ENCODE results near the gene DNASE2B.

Gene DNASE2B

GRCh38 chr1:84426376-84426775 lies 28.1 kb downstream of the DNASE2B start:
- H4K20me1 ChIP-seq (ENCODE audit: insufficient read depth): no peaks in the 10 kb centered on the region
- H3K27me3 ChIP-seq (ENCODE audit: insufficient read depth, low read depth): no peaks in the 10 kb centered on the region
- TF ChIP-seq CTCF (conservative IDR thresholded peaks at IDR 0.05; ENCODE audit: low read depth, low read length): no peak
- H2AFZ ChIP-seq (ENCODE audit: low read depth): no peak overlapping the region
- H3K9ac ChIP-seq: no peak overlapping the region
- no peaks in the 10 kb centered on the region for H3K36me3 ChIP-seq (ENCODE audit: insufficient read depth)
- no peak overlapping the region for H3K4me3 ChIP-seq (IDR thresholded peaks at IDR 0.05; ENCODE audit: insufficient read depth, low read depth, low read length)
- no peak overlapping the region for H3K4me2 ChIP-seq
- H3K4me1 ChIP-seq (ENCODE audit: low read depth, poor library complexity, severe bottlenecking): no peaks in the 10 kb centered on the region
- no peaks in the 10 kb centered on the region for H3K79me2 ChIP-seq (ENCODE audit: insufficient read depth, low read depth)
- no peak overlapping the region for H3K27ac ChIP-seq

GRCh38 chr1:84427250-84428188 lies 29.2 kb downstream of the DNASE2B start:
- Histone ChIP-seq H3K9ac (no peak overlapping the region), H3K4me3 (IDR thresholded peaks at IDR 0.05; ENCODE audit: insufficient read depth, low read depth, low read length) (no peak overlapping the region), H2AFZ (ENCODE audit: low read depth) (no peak overlapping the region), H3K36me3 (ENCODE audit: insufficient read depth) (no peaks in the 10 kb centered on the region), H3K79me2 (ENCODE audit: insufficient read depth, low read depth) (no peaks in the 10 kb centered on the region), H4K20me1 (ENCODE audit: insufficient read depth) (no peaks in the 10 kb centered on the region), H3K27me3 (ENCODE audit: insufficient read depth, low read depth) (no peaks in the 10 kb centered on the region), H3K27ac (no peak overlapping the region), H3K4me2 (no peak overlapping the region), H3K4me1 (ENCODE audit: low read depth, poor library complexity, severe bottlenecking) (no peaks in the 10 kb centered on the region)
- no peak for TF ChIP-seq CTCF (conservative IDR thresholded peaks at IDR 0.05; ENCODE audit: low read depth, low read length)

- Histone ChIP-seq H3K27me3 (ENCODE audit: insufficient read depth, low read depth) (no peaks in the 10 kb centered on the region), H3K4me1 (ENCODE audit: low read depth, poor library complexity, severe bottlenecking) (peaks cover 2% of the 10 kb centered on the region), H3K79me2 (ENCODE audit: insufficient read depth, low read depth) (no peaks in the 10 kb centered on the region), H2AFZ (ENCODE audit: low read depth) (no peak overlapping the region), H3K27ac (no peak overlapping the region), H4K20me1 (ENCODE audit: insufficient read depth) (no peaks in the 10 kb centered on the region), H3K4me3 (IDR thresholded peaks at IDR 0.05; ENCODE audit: insufficient read depth, low read depth, low read length) (no peak overlapping the region), H3K4me2 (no peak overlapping the region), H3K36me3 (ENCODE audit: insufficient read depth) (no peaks in the 10 kb centered on the region), H3K9ac (no peak overlapping the region)
- TF ChIP-seq CTCF (conservative IDR thresholded peaks at IDR 0.05; ENCODE audit: low read depth, low read length): no peak
Observed at GRCh38 chr1:84428235-84428634, 30.0 kb downstream of the DNASE2B start.

- Histone ChIP-seq H3K79me2 (ENCODE audit: insufficient read depth, low read depth) (no peaks in the 10 kb centered on the region), H3K4me1 (ENCODE audit: low read depth, poor library complexity, severe bottlenecking) (peaks cover 10% of the 10 kb centered on the region), H3K27ac (no peak overlapping the region), H3K4me2 (no peak overlapping the region), H3K27me3 (ENCODE audit: insufficient read depth, low read depth) (no peaks in the 10 kb centered on the region), H4K20me1 (ENCODE audit: insufficient read depth) (no peaks in the 10 kb centered on the region), H3K36me3 (ENCODE audit: insufficient read depth) (no peaks in the 10 kb centered on the region), H2AFZ (ENCODE audit: low read depth) (no peak overlapping the region), H3K9ac (no peak overlapping the region), H3K4me3 (IDR thresholded peaks at IDR 0.05; ENCODE audit: insufficient read depth, low read depth, low read length) (no peak overlapping the region)
- TF ChIP-seq CTCF (conservative IDR thresholded peaks at IDR 0.05; ENCODE audit: low read depth, low read length): no peak
Observed at GRCh38 chr1:84429231-84429630, 30.9 kb downstream of the DNASE2B start.
